Effector memory CD4-positive, alpha-beta T cell (primary cell): ENCODE data around the gene LHFPL4.

Experiments used
- DNase-seq, 3 donors: peaks; one replicate each; pipeline ENCODE4 v3.0.0-alpha.2; 2020
- H3K27ac ChIP-seq: 2 replicates; pipeline ENCODE4 v1.7.0; 2013; ENCODE audit warnings: mild to moderate bottlenecking, low read length, moderate library complexity; ENCODE audit not compliant: insufficient read depth, poor library complexity, severe bottlenecking
- H3K27me3 ChIP-seq: replicated peaks from 2 replicates; pipeline ENCODE4 v1.7.0; 2013; ENCODE audit warnings: mild to moderate bottlenecking, low read length; ENCODE audit not compliant: insufficient read depth, control insufficient read depth, poor library complexity, severe bottlenecking
- H3K36me3 ChIP-seq: 2 replicates; pipeline ENCODE4 v1.7.0; 2013; ENCODE audit warnings: mild to moderate bottlenecking, low read length, moderate library complexity; ENCODE audit not compliant: control insufficient read depth, insufficient read depth
- H3K4me1 ChIP-seq: 2 replicates; pipeline ENCODE4 v1.7.0; 2013; ENCODE audit warnings: low read length, mild to moderate bottlenecking; ENCODE audit not compliant: control insufficient read depth, insufficient read depth, poor library complexity, severe bottlenecking
- H3K4me3 ChIP-seq: 2 replicates; pipeline ENCODE4 v1.7.0; 2013; ENCODE audit warnings: low read length, low read depth, mild to moderate bottlenecking; ENCODE audit not compliant: insufficient read depth, poor library complexity, severe bottlenecking
- H3K9me3 ChIP-seq: 2 replicates; pipeline ENCODE4 v1.7.0; 2013; ENCODE audit warnings: mild to moderate bottlenecking, low read length, moderate library complexity; ENCODE audit not compliant: control insufficient read depth

LHFPL4 gene

DNA sequence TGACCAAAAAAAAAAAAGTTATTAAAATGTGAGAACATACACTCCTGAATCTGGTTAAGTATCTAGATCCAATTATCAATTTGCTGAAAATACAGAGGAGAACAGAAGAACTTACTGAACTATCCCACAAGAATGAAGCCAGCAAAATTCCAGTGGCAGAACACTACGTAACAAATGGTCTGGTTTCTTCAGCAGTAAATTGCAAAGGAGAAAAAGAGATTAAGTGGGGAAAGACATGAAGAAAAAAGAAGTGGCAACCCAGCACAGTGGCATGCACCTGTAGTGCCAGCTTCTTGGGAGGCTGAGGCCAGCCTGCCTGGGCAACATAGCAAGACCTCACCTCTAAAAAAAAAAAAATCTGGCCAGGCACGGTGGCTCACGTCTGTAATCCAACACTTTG is 62.1 kb downstream of the LHFPL4 start:
- H3K36me3 ChIP-seq = no peaks in the 10 kb centered on the region
- H3K27ac ChIP-seq = no peak overlapping the region
- H3K4me3 ChIP-seq = no peak overlapping the region
- H3K4me1 ChIP-seq = no peaks in the 10 kb centered on the region
- H3K9me3 ChIP-seq = no peaks in the 10 kb centered on the region
- DNase-seq = no peak
- H3K27me3 ChIP-seq = no peaks in the 10 kb centered on the region

DNA sequence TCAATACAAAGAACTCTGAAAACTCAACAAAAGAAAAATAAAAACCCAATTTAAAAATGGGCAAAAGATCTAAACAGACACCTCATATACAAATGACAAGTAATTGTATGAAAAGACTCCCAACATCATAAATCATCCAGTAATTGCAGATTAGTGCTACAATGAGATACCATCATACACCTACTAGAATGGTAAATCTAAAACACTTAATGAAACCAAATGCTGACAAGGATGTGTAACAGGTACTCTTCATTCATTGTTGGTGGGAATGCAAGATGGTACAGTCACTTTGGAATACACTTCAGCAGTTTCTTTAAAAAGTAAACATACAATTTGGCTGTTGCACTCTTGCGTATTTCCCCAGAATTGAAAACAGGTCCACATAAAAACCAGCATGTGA is 68.4 kb downstream of the LHFPL4 start:
- H3K27ac ChIP-seq = no peak overlapping the region
- no peak overlapping the region for H3K4me3 ChIP-seq
- H3K4me1 ChIP-seq = no peaks in the 10 kb centered on the region
- no peaks in the 10 kb centered on the region for H3K27me3 ChIP-seq
- H3K36me3 ChIP-seq = peaks cover 11% of the 10 kb centered on the region
- H3K9me3 ChIP-seq = no peaks in the 10 kb centered on the region
- DNase-seq = no peak

DNA sequence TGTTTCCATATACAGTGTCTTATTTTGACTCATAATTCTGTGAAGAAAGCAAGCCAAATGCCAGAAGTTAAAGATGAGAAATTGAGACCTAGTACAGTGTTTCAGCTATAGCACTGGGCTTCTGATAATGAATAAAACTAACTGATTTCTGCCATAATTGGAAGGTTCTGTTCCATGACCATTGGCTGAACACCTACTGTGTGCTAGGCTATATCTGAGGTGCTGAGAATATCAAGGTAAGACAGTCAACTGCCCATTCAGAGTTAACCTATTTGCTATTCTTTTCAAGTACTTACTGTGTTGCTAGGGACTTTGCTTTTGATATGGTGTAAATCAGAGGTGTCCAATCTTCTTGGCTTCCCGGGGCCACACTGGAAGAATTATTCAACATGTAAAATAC is 73.4 kb downstream of the LHFPL4 start:
- Histone ChIP-seq H3K9me3 (no peaks in the 10 kb centered on the region), H3K4me1 (no peaks in the 10 kb centered on the region), H3K36me3 (peaks cover 50% of the 10 kb centered on the region), H3K4me3 (no peak overlapping the region), H3K27ac (no peak overlapping the region), H3K27me3 (no peaks in the 10 kb centered on the region)
- DNase-seq = no peak

DNA sequence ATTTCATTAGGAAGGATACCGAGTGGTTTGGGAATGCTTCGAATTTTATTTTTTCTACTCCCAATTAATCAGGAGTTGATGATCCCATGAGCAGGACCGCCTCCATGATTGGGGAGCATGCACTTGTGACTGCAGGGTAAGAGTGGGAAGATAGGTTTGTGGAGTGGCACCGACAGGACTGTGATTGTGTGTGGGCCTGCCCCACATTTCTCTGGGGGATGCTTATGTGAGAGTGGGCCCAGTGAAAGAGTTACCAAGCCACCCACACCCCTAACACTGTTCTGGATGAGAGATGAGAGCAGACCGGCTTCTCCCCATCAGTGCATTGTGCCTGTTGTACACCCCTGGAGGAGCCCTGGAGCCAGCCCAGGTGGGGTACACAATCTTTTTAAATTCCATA is 76.7 kb downstream of the LHFPL4 start:
- no peak for DNase-seq
- H3K36me3 ChIP-seq = peaks cover 78% of the 10 kb centered on the region
- no peaks in the 10 kb centered on the region for H3K27me3 ChIP-seq
- H3K9me3 ChIP-seq = no peaks in the 10 kb centered on the region
- H3K27ac ChIP-seq = no peak overlapping the region
- no peaks in the 10 kb centered on the region for H3K4me1 ChIP-seq
- no peak overlapping the region for H3K4me3 ChIP-seq

DNA sequence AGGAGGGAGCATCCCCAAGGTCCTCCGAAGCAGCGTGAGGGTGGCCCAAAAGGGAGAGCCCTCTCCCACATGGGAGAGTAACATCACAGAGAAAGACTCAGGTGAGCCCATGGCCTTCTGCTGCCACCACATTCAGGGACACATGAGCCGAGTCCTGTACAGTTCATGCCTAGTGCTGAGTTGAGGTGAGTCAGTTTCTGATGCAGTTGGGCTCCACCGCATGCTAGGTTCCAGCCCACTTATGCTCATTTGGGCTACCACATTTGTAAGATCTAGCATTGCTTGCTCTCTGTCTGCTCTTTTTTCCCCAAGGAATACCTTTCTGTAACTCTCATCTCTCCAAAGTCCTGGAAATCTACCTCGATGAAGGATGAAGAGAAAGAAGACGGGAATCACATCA is 79.1 kb downstream of the LHFPL4 start:
- DNase-seq = no peak
- no peak overlapping the region for H3K4me3 ChIP-seq
- no peaks in the 10 kb centered on the region for H3K27me3 ChIP-seq
- H3K27ac ChIP-seq = no peak overlapping the region
- H3K9me3 ChIP-seq = no peaks in the 10 kb centered on the region
- no peaks in the 10 kb centered on the region for H3K4me1 ChIP-seq
- H3K36me3 ChIP-seq = peaks cover 81% of the 10 kb centered on the region

DNA sequence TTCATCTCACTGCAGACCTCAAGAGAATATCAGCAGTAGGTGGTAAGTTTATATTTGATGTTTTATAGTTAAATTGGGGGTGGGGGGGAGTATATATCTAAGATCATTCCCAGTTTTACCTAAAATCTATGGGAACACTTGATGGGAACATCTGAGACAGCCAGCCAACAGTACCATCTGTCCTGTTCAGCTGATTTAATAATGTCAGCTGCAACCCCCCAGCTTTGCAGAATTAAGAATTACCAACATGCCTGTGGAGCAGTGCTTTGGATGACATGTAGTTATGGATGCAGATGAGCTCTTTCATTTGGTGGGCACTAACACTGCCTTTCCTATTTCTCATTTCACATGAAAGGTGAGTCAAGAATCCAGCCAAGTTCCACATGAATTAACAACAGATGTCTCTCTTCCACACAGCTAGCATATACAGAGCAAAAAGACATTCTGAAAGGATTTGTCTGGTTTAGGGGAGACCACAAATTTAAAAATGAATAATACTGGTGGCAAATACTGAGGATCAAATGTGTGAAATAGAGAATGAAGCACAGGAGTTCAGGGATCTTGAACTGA is 80.0 kb downstream of the LHFPL4 start:
- no peaks in the 10 kb centered on the region for H3K27me3 ChIP-seq
- H3K9me3 ChIP-seq = no peaks in the 10 kb centered on the region
- peaks cover 82% of the 10 kb centered on the region for H3K36me3 ChIP-seq
- no peak overlapping the region for H3K4me3 ChIP-seq
- no peak for DNase-seq
- no peaks in the 10 kb centered on the region for H3K4me1 ChIP-seq
- no peak overlapping the region for H3K27ac ChIP-seq

DNA sequence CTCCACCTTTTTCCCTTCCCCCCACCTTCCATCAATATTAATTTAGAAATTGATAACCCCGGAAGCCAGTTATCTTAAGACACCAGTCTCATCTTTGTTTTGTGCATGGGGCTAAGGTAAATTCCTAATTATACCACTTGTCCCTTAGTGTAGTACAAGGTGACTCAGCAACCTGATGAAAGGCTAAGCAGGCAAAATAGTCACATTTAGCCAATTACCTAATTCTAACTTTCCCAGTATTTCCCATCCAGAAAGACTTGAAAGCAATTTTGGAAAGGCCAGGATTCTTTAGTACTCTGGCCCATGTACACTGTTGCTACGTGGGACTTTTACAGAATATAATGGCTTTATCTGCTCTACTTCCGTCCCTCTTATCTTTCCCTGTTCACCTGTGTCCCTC is 83.6 kb downstream of the LHFPL4 start:
- Histone ChIP-seq H3K27ac (no peak overlapping the region), H3K27me3 (no peaks in the 10 kb centered on the region), H3K9me3 (no peaks in the 10 kb centered on the region), H3K36me3 (peaks cover 86% of the 10 kb centered on the region), H3K4me3 (no peak overlapping the region), H3K4me1 (no peaks in the 10 kb centered on the region)
- no peak for DNase-seq

DNA sequence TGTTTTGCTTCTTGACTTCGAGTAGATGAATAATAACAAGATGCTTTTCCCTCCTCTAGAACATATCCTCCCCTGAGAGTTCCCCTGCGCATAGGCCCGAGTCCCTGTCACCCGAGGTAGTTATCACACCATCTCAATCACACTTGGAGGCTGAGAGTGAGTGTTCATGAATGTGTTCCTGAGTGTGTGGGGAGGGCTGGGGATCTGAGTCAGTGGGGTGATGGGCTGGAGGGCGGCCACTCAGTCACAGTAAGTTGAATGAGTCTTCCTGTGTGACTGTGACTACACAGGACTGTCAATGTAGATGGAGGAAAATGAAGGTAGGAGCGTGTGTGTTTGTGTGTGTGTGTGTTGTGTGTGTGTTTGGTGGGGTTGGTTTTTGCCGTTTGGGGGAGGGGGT is 85.2 kb downstream of the LHFPL4 start:
- Histone ChIP-seq H3K36me3 (peaks cover 81% of the 10 kb centered on the region), H3K4me1 (no peaks in the 10 kb centered on the region), H3K4me3 (no peak overlapping the region), H3K9me3 (no peaks in the 10 kb centered on the region), H3K27me3 (no peaks in the 10 kb centered on the region), H3K27ac (no peak overlapping the region)
- no peak for DNase-seq

DNA sequence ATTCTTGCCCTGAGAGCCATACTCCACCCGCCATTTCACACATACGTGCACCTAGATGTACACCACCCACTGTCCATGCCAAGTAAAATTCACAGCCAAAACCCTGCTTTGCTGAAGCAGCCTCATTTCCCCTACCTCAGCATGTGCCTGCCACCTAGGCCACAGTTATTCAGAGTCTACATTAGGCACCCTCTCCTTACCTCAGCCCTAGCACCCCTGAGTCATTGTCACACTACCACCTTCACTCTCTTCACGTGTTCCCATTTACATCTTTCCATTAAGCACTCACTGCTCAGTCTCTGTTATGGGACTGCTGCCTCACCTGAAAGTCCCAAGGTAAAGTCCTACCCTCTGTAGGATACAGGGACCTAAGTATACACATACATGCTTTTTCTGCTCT is 86.2 kb downstream of the LHFPL4 start:
- Histone ChIP-seq H3K9me3 (no peaks in the 10 kb centered on the region), H3K27me3 (no peaks in the 10 kb centered on the region), H3K4me3 (no peak overlapping the region), H3K4me1 (no peaks in the 10 kb centered on the region), H3K36me3 (peaks cover 77% of the 10 kb centered on the region), H3K27ac (no peak overlapping the region)
- DNase-seq = no peak

DNA sequence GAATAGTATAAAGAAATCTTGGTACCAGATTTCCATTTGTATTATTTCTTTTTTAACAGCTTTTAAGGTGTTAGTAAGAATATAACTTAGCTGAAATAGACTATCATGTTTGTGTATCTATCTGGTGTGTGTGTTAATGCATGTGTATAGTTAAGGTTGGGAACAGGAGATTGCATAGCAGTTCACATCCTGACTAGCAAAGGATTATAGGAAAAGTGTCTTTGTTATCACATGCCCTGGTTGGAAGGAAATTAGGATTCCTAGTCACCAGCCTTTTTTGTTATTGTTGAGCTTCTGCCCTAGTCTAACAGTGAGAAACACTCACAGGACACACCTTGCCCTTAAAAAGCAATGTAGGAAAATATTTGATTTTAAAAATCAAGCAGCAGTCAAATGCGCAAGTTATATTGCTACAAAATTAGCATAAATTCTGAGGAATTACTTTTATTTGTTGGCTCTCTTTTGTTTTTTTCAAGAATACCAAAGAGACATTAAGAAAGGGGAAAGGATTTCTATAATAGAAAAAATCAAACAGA is 98.0 kb downstream of the LHFPL4 start:
- Histone ChIP-seq H3K4me1 (no peaks in the 10 kb centered on the region), H3K27ac (no peak overlapping the region), H3K36me3 (peaks cover 37% of the 10 kb centered on the region), H3K4me3 (no peak overlapping the region), H3K27me3 (no peaks in the 10 kb centered on the region), H3K9me3 (no peaks in the 10 kb centered on the region)
- no peak for DNase-seq
